ENCODE results near the gene COMMD1. TPM values are rescaled to one million over a fixed set of nuclear protein-coding genes. Genes with fewer than 3 reads are reported as not detected.
"Not testable (repeated sequence)": the region's sequence is repeated elsewhere in the genome, so short reads cannot be mapped to it uniquely, and the experiment has no call there.

The COMMD1 gene
- total RNA-seq, result 40.8 TPM

GRCh38 chr2:61905372-61906185, at the start of gene COMMD1:
TSS of gene COMMD1 (plus strand) at chr2:61905674. CDS start at chr2:61905679, 5 bp downstream.
- DNase-seq (ENCODE audit: low spot score in 2 of 2), result peak; percentile 28 to 51
- no peak for FAIRE-seq

- no peak for FAIRE-seq
- no peak for DNase-seq (ENCODE audit: low spot score in 2 of 2)
Measured at GRCh38 chr2:61857224-61857623, 48.2 kb upstream of the COMMD1 start.

- DNase-seq (ENCODE audit: low spot score in 2 of 2) (no peak), FAIRE-seq (no peak)
Measured at GRCh38 chr2:61862085-61862484, 43.4 kb upstream of the COMMD1 start.

GRCh38 chr2:61866482-61867089, 38.9 kb upstream of the COMMD1 start:
- DNase-seq (ENCODE audit: low spot score in 2 of 2), result not testable (repeated sequence)

GRCh38 chr2:61876400-61876799, 29.1 kb upstream of the COMMD1 start:
- no peak for FAIRE-seq

More at GRCh38 chr2:61866482-61867089, 38.9 kb upstream of the COMMD1 start:
- FAIRE-seq, result not testable (repeated sequence)

GRCh38 chr2:61877571-61878245, 27.8 kb upstream of the COMMD1 start:
- DNase-seq (ENCODE audit: low spot score in 2 of 2), result no peak
- no peak for FAIRE-seq

More at GRCh38 chr2:61876400-61876799, 29.1 kb upstream of the COMMD1 start:
- DNase-seq (ENCODE audit: low spot score in 2 of 2), result no peak

- FAIRE-seq (no peak), DNase-seq (ENCODE audit: low spot score in 2 of 2) (no peak)
Measured at GRCh38 chr2:61878761-61879160, 26.7 kb upstream of the COMMD1 start.

- not testable (repeated sequence) for FAIRE-seq; DNase-seq (ENCODE audit: low spot score in 2 of 2)
Measured at GRCh38 chr2:61879351-61879750, 26.1 kb upstream of the COMMD1 start.

- FAIRE-seq, result no peak
- DNase-seq (ENCODE audit: low spot score in 2 of 2), result no peak
Measured at GRCh38 chr2:61882850-61883249, 22.6 kb upstream of the COMMD1 start.

- FAIRE-seq (no peak), DNase-seq (ENCODE audit: low spot score in 2 of 2) (no peak)
Measured at GRCh38 chr2:61885896-61886603, 19.4 kb upstream of the COMMD1 start.

GRCh38 chr2:61887717-61888266, 17.7 kb upstream of the COMMD1 start:
- DNase-seq (ENCODE audit: low spot score in 2 of 2), result no peak
- no peak for FAIRE-seq

- peak; percentile 79 to 82 for DNase-seq (ENCODE audit: low spot score in 2 of 2)
- no peak for FAIRE-seq
Measured at GRCh38 chr2:61888267-61889055, 17.0 kb upstream of the COMMD1 start, which contains the start of gene CCT4. TSS of gene CCT4 (minus strand) at chr2:61888656. CDS start at chr2:61888507, 149 bp downstream.

- DNase-seq (ENCODE audit: low spot score in 2 of 2) (no peak), FAIRE-seq (no peak)
Measured at GRCh38 chr2:61898810-61899209, 6.7 kb upstream of the COMMD1 start.

GRCh38 chr2:61900281-61900680, 5.2 kb upstream of the COMMD1 start:
- DNase-seq (ENCODE audit: low spot score in 2 of 2) (no peak), FAIRE-seq (no peak)

GRCh38 chr2:61906186-61906470, 654 bp downstream of the COMMD1 start:
- DNase-seq (ENCODE audit: low spot score in 2 of 2) (no peak), FAIRE-seq (no peak)

- FAIRE-seq (no peak), DNase-seq (ENCODE audit: low spot score in 2 of 2) (no peak)
Measured at GRCh38 chr2:61909116-61909515, 3.6 kb downstream of the COMMD1 start.

GRCh38 chr2:61910603-61911002, 5.1 kb downstream of the COMMD1 start:
- DNase-seq (ENCODE audit: low spot score in 2 of 2) (no peak), FAIRE-seq (no peak)

- FAIRE-seq (no peak), DNase-seq (ENCODE audit: low spot score in 2 of 2) (no peak)
Measured at GRCh38 chr2:61911510-61911909, 6.0 kb downstream of the COMMD1 start.

GRCh38 chr2:61914794-61915193, 9.3 kb downstream of the COMMD1 start:
- FAIRE-seq; DNase-seq (ENCODE audit: low spot score in 2 of 2): not testable (repeated sequence)

- FAIRE-seq, result no peak
Measured at GRCh38 chr2:61920548-61920947, 15.1 kb downstream of the COMMD1 start.

More at GRCh38 chr2:61920548-61920947, 15.1 kb downstream of the COMMD1 start:
- DNase-seq (ENCODE audit: low spot score in 2 of 2), result no peak

Data from frontal cortex (tissue), 4 donors.